HUDEP-2 (cell line): ENCODE data around the gene BRAT1.

Experiments
- DNase-seq, 76 experiments: peaks; one replicate each; lab custom pipeline; 2025; ENCODE audit not compliant: unreplicated experiment in 76 of 76; lab: John Stamatoyannopoulos, UW

Gene BRAT1

DNA sequence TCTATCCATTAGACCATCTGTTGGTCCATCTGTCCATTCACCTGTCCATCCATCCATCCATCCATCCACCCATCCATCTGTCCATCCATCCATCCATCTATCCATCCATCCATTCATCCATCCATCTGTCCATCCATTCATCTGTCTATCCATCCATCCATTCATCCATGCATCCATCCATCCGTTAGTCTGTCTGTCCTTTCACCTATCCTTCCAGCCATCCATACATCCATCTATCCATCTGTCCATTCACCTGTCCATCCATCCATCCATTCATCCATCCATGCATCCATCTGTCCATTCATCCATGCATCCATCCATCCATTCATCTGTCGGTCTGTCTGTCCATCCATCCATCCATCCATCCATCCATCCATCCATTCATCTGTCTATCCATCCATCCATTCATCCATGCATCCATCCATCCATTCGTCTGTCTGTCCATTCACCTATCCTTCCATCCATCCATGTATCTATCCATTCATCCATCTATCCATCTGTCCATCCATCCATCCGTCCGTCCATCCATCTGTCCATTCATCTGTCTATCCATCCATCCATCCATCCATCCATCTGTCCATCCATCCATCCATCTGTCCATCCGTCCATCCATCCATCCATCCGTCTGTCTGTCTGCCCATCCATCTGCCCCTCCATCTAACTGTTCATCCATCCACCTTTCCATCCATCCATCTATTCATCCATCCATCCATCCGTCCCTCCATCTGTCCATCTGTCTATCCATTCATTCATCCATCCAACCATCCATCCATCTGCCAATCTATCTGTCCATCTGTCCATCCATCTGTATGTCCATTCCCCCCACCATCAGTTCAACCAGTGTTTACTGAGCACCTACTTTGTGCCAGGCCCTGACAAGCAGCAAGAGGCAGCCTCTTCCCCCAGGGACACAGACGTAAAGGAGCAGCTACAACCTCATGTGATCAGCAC is 40.6 kb downstream of the BRAT1 start:
- no peak for DNase-seq

DNA sequence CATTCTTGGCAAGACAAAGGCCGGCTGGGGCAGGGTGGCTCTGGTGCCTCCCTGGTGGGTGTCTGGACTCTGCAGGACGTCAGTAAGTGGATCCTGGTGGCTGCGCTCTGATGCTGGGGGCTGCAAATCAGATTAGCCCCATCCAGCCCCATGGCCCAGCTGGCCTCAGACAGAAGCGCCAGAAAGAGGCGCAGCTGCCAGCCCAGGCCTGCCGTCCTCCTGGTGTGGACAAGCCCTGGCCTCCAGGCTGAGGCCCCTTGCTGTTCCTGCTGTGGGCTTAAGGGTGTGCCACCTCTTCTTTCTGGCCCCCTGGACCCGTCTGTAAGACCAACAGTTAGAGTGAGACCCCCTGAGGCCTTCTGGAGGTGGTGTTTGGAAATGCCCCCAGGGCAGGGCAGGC is 41.6 kb downstream of the BRAT1 start:
- no peak for DNase-seq

DNA sequence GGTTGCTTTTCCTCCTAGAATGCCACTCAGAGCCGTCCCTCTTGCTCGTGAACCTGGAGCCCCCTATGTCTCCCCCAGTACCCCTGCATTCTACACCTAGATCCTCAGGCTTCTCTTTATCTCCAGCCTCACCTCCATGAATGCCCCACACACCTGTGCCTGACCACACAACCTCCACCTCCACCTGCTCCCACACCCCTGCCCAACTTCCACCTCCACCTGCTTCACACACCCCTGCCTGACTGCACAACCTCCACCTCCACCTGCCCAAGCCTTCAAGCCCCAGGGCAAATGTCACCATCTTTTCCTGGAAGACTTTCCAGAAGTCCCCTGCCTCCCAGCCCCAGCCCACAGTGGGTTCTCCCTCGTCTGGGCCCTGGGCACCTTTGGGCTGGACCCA is 42.6 kb downstream of the BRAT1 start:
- no peak for DNase-seq

DNA sequence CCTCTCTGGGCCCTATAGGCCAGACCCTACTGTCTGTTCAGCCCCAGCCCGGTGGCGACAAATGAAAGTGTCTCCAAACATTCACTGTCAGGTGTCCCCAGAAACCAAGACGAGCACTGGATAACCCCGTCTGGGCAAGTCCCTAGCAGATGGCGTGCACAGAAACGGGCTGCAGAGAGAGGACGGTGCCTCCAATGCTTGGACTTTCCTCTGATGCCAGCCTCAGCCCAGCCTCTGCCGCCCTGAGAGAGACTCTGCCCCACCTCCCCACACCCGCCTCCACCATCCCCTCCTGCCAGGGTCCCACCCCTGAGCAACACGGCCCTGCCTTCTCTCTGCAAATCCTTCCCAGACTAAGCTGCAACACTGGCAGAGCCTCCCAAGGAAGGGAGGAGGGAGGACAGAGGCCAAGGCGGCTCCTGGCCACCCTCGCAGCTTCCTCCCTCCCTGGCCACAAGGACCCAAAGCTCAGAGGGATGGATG is 43.1 kb downstream of the BRAT1 start:
- no peak for DNase-seq

DNA sequence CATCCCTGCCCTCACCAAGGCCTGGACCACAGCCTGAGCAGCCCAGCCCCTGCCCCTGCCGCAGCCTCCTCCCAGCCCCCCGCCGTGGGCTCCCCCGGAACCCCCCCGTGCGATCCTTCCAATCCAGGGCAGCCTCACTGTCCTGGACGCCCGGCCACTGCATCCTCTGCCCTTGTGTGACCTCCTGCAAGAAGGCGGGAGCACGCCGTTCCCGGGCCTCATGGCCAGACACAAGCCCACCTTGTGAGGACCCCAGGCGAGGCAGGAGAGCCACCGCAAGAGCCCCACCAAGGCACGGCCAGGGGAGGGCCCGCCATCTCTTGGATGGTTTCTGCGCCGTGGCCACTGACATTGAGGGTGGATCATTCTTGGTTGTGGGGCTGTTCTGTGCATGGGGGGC is 43.6 kb downstream of the BRAT1 start:
- no peak for DNase-seq

DNA sequence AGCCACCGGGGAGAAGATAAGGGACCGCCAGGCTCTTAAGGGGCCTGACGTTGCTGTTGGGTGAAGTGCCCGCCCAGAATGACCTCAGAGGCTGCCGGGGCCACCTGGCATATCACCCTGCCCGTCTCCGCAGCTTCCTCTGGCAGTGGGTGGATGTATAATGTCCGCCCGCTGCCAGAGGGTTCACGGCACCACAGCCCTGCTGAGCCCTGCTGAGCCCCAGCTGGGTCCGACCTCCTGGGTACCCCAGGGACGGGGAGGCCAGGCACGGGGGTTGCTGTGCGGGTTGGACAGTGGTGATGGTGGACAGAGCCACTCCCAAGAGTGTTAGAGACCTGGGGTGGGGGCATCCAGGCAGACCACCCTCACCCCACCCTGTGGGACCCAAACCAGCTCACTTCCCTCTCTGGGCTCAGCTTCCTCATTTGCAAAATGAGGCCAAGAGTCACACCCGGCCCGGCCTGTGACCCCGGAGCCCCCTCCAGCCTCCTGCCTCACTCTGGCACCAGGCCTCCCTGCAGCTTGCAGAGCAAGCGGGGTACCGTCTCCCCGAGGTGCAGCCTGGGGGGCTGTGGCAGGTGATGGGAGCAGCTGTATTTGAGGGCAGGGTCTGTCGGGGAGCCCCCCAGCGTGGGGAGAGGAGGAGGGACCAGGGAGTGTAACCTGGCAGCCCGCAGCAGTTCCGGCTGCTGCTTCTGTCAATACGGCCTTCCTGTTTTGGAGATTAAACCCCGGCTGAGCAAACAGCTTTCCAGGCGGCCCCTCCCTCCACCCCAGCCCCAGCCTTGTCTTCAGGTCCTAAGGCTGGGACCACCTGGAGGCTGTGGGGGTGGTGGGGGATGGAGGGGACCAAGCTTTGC is 44.2 kb downstream of the BRAT1 start:
- DNase-seq: peak in 14 of 76 experiments; percentile 10 to 48 (median 32)

DNA sequence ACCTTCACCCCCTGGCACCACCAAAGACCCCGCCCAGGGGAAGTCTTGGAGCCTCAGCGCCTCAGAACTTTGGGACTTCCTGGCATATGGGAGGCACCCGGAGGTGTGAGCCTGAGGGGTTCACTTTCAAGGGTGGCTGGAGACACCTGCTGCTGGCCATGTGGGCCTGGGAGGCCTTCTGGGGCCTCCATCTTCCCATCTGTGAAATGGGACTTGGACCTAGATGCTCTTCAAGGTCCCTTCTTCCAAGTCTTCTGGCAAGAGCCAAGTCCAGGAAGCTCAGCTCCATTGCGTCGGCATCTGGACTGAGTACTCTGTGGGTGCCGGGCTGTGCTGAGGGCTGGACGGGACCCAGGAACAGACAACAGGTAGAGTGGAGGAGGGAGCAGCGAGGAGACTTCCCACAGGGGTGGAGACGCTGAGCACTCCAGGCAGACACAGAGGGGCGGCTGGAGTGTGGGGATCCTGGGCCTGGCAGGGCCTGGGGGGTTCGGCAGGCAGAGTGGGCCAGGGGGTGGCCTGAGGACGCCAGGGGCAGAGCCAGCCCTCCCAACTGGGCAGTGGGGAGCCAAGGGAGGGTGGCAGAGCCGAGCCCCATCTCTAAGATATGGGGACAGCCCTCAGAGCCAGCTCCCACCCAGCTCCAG is 45.1 kb downstream of the BRAT1 start:
- no peak for DNase-seq

DNA sequence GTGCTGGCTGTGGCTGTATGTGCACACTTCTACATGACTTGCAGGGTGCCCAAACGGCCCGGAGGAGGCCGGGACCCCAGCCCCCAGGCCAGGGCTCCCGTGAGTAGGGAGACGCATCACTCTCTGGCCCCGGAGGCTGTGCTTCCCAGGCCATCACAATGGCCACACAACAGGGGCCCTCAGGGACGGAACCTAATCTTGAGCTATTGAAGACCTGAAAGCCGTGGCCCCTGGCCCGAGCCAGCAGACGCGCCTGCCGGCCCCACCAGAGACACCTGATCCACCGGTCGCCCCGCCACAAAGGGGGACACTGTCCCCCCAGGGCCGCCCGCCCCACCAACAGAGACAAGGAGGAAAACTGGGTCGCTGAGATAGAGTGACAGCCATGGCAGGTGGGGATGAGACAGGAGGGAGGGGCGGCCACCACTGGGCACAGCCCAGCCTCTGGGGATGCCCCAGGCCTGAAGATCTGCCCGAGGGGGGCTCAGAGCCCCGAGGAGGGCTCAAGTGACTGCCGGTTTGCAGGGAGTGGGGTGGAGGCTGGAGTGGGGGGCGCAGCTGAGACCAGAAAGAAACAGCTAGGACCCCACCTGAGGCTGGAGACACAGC is 45.9 kb downstream of the BRAT1 start:
- no peak for DNase-seq

DNA sequence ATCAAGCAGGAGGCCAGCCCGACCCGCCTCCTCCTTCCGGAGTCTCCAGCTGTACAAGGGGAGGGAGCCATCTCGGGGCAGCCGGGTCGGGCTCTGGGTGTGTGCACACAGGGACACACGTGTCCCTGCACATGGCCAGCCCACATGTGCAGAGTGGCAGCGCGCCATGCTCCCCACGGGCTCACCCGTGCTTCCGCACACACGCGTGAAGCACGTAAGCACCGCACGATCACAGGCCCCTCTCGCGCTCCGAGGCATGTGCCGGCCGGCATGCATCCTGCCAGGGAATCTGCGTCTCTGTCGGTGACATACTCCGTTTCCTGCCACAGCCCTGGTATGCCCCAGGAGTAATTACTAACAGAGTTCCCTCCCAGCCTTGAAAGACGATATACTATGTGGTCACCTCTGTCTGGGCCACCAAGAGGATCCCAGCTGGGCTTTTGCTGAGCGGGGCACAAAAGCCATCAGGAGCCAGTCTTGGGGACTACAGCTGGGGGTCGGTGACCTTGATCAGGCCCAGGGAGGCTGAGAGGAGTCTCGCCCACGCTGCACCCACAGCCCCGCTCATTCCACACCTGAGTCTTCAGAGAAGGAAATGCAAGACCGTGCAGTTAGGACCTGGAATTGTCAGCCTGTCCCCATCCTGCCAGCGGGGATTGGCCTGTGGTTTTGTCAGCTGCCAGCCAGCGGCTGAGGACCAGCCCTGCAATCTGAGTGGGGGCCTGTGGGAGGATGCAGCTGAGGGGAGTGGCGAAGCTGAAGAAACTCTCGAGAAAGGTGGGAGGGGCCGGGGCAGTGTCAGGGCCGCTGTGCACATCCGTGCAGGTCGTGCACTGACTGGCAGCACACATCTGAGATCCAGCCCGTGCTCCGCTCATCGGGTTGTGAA is 46.8 kb downstream of the BRAT1 start:
- DNase-seq: peak in 2 of 76 experiments; percentile 5 to 8

DNA sequence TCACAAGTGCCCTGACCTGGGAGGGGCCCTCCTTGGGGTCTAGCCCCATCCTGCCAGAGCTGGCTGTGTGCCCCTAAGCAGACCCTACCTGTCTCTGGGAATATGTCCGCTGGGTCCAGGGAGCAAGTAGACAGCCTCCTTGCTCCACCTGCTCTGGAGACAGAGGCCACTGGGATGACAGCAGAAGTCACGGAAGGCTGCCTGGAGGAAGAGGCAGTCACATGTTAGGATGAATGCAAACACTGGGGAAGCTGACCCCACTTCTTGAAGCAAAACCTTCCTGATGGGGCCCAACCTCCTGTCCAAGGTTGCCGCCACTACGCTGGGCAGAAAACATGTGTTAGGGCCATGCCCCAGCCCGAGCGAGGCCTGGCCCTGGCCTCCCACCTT is 47.4 kb downstream of the BRAT1 start:
- DNase-seq: no peak

DNA sequence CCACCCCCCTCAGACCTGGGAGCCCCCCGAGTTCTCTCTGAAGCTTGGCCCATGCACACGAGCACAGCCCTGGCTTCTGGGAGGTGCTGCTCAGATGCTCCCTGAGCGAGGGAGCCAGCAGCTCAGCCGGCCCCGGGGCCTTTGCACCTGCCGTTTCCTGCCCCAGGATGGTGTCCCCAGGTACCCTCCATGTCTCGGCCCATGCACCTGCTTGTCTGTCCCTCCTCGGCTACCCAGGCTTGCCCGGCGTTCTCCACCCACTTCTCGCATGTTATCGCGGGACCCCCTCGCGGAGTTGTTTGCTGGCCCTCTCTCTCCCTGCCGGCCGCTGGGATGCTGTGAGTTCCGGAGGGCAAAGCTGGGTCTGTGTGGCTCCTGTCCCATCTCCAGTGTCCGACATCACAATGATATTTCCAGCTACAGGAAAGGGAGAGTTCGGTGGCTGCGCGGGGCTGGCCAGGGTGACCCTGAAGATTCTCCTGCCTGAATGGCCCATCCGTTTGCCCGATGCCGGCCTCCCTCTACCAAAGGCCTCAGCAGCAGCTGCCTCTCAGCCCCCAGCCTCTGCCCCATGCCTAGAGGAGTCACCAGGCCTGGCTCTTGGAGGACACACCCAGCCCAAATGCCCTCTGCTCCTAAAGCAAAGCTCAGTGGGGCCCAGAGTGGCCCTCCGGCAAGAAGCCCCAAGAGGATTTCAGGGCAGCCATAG is 48.0 kb downstream of the BRAT1 start:
- DNase-seq: no peak

DNA sequence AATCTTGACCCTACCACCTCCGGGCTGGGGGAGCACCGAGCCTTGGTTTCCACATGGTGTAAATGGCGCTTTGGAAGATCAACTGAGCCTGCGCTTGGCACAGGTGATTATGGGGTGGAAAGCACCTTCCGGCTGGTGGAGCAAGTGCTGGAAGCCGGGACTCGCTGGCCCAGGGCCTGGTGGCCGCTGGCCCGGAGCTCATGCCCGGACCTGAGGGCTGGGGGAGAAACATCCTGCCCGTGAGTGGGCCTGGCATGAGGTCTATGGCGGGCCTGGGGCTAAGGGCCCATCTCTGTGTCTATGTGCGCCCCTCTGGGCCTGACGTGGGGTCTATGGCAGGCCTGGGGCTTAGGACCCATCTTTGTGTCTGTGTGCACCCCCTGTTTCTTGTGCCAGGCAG is 49.9 kb downstream of the BRAT1 start:
- DNase-seq: no peak

DNA sequence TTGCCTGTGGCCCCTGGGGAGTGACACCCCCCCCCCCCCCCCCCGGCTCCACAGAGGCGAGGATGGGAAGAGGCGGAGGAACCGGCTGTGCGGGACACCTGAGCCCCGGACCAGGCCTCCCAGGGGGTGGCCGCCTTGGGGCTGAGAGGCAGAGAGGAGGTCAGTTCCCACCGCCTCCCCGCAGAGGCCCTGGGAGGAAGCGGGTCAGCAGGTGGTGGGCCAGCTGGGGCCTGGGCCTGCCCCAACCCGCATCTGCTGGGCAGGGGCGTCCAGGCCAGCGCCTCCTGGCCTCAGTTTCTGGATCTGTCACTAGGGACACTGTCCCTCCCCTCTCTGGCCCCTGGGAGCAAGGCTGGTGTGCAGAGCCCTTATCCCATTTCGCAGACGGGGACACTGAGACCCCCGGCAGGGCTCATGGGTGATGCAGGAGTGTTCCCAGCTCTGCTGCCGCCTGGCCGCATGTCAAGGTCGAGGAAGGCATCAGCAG is 50.4 kb downstream of the BRAT1 start:
- DNase-seq: no peak

DNA sequence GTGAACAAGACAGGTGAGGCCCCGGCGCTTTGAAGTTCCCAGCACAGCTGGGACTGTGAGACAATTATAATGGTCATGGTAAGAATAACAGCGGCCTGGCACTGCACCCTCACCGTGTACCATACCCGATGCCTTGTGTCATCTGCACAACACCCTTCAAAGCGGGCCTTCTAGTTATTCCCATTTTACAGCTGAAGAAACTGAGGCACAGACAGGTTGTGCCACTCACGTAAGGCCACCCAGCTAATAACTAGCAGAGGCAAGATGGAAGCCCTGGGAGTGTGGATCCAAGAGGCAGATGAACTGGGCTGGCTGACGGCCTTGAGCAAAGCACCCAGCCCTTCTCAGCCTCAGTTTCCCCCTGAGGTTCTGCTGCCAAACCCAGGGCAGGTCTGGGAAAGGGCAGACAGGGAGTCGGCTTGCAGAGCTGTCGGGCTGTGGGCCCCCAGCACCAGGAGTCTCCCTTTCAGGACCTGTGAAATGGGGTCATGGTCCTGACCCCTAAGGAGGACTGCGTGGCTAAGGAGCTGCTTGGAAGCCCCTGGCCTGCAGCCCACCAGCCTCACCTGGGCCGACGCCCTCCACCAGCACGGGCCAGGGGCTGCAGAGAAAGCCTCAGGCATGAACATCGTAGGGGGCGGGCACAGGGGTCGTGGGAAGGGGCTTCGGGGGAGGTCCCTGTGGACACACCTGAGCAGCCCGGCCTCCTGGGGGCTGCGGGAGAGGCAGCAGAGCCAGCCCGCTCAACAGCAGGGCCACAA is 51.0 kb downstream of the BRAT1 start:
- no peak for DNase-seq

DNA sequence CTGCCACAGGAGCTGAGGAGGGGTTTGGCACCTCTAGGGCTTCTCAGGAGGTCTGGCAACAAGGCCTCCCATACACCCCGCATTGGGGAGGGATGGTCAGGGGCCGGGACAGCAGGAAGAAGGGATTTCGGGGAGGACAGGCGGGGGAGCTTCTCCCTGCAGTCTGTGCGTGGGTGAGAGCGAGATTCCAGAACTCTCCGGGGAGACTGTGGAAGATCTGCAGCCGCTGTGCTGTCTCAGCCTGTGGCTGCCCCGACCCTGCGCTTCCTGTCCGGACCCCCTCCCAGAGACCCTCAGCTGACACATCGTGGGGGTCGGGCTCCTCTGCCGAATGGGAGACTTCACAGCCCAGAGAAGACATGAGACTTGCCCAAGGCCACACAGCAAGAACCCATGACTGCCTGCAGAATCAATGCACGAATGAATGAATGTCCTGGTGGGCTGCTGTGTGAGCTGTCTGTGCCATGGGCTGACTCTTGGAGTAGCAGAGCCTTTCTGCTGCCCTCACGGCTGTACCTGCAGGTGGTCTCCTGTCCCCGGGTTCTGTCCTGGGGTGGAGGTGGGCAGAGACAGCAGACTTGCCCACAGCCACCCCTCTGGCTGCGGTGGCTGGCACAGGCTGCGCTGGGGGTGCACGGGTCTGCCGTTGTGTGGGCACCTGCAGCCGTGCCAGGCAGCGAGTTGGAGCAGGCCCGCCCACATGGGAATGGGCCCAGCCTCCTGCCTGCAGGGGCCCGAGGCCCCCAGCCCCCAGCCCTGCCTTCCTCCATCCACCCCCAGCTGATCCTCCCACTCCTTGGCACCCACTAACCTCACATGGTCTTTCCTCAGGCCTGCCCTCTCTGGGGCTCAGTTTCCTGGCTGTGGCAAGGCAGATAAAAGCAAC is 52.0 kb downstream of the BRAT1 start:
- DNase-seq: no peak

DNA sequence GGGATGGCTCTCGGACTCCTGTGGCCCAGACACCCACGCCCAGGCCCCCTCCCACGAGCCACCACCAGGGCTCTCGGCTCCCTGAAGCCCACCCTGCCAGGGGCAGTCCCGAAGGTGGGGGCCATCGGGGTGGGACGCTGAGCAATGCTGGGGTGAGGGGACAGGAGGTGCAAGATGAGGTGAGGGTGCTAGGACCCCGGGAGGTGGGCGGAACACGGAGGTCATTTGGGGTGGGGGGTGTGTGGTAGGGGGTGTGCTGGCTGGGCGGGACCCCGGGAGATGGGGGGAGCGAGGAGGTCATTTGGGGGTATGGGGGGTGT is 52.7 kb downstream of the BRAT1 start:
- no peak for DNase-seq

DNA sequence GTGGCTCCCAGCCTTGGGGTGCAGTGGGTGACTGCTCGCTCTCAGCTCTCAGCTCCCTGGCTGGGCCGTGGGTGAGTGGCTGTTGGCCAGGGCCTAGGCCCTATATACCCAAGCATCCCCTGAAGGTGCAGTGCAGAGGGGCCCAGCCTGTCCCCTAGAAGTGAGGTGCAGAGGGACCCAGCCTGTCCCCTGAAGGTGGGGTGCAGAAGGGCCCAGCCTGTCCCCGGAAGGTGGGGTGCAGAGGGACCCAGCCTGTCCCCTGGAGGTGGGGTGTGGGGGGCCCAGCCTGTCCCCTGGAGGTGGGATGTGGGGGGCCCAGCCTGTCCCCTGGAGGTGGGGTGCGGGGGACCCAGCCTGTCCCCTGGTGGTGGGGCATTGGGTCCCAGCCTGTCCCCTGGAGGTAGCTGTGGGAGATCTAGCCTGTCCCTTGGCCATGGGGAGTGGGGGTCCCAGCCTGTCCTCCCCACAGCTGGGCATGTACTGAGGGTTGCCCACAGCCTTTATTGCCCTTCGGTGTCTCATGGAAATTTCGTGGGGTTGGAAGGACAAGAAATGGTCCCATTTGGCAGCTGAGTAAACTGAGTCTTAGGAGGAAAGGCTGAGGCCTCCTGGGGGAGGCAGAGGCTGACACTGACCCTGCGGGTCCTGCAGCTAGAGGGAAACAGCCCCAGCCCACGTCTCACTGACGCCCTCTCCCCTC is 53.2 kb downstream of the BRAT1 start:
- DNase-seq: no peak
